Activated T-helper 9 cell treated with anti-CD3 and anti-CD28 coated beads, Interleukin-2, amount 50 U/mL, for 16 hours (primary cell): Measurements from ENCODE around the gene SPATA33.
"Not testable (repeated sequence)": the region's sequence is repeated elsewhere in the genome, so short reads cannot be mapped to it uniquely, and the experiment has no call there.

ENCODE experiments used
- DNase-seq: peaks from one replicate; pipeline ENCODE4 v3.0.0-alpha.2; 2020; ENCODE audit warnings: low read depth

Gene SPATA33

GRCh38 chr16:89664238-89664637 lies 6.6 kb downstream of the SPATA33 start:
- DNase-seq: not testable (repeated sequence)

GRCh38 chr16:89667000-89667399 lies 9.4 kb downstream of the SPATA33 start:
- DNase-seq: not testable (repeated sequence)

GRCh38 chr16:89667633-89668032 lies 10.0 kb downstream of the SPATA33 start:
- no peak for DNase-seq

GRCh38 chr16:89668790-89669158 lies 11.1 kb downstream of the SPATA33 start:
- no peak for DNase-seq

- DNase-seq: no peak
Observed at GRCh38 chr16:89669755-89670154, 12.1 kb downstream of the SPATA33 start.

GRCh38 chr16:89670496-89671431 lies 13.1 kb downstream of the SPATA33 start:
- DNase-seq: no peak

- not testable (repeated sequence) for DNase-seq
Observed at GRCh38 chr16:89671565-89671964, 13.9 kb downstream of the SPATA33 start.

- no peak for DNase-seq
Observed at GRCh38 chr16:89672177-89672941, 14.7 kb downstream of the SPATA33 start.

GRCh38 chr16:89678258-89678657 lies 20.6 kb downstream of the SPATA33 start:
- DNase-seq: no peak

GRCh38 chr16:89685916-89686315 lies 28.3 kb downstream of the SPATA33 start:
- DNase-seq: no peak

GRCh38 chr16:89686520-89687091 lies 29.0 kb downstream of the SPATA33 start, which contains the start of gene CDK10:
Gene CDK10, plus strand, starts transcription at chr16:89686689. Its CDS starts 22 bp downstream, at chr16:89686711.
- peak; percentile 87 for DNase-seq

GRCh38 chr16:89687092-89687940 lies 29.7 kb downstream of the SPATA33 start:
- DNase-seq: no peak

GRCh38 chr16:89688395-89688794 lies 30.8 kb downstream of the SPATA33 start:
- DNase-seq: no peak

GRCh38 chr16:89689142-89689541 lies 31.5 kb downstream of the SPATA33 start:
- DNase-seq: no peak

GRCh38 chr16:89689621-89690020 lies 32.0 kb downstream of the SPATA33 start:
- not testable (repeated sequence) for DNase-seq

GRCh38 chr16:89690392-89690901 lies 32.8 kb downstream of the SPATA33 start:
- DNase-seq: no peak

GRCh38 chr16:89691231-89691985 lies 33.8 kb downstream of the SPATA33 start:
- no peak for DNase-seq

- no peak for DNase-seq
Observed at GRCh38 chr16:89691986-89692569, 34.4 kb downstream of the SPATA33 start.

GRCh38 chr16:89693289-89693731 lies 35.7 kb downstream of the SPATA33 start:
- no peak for DNase-seq
